ENCODE data around the gene APRT. TPM values are rescaled to one million over a fixed set of nuclear protein-coding genes. Genes with fewer than 3 reads are reported as not detected.

APRT gene, protein sequence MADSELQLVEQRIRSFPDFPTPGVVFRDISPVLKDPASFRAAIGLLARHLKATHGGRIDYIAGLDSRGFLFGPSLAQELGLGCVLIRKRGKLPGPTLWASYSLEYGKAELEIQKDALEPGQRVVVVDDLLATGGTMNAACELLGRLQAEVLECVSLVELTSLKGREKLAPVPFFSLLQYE
- 85.2 TPM for total RNA-seq
- long read RNA-seq, transcript APRT-210 (2 exons, 490 nt) = minor isoform, 9 of 99 reads
- long read RNA-seq, transcript APRT-201 (5 exons, 947 nt) = major isoform, 58 of 99 reads
- long read RNA-seq, transcript APRT-202 (5 exons, 664 nt) = minor isoform, 5 of 99 reads
- long read RNA-seq, partial matches to known transcripts = 2 of 99 reads
- long read RNA-seq, other reads (novel, unspliced or antisense) = 18 of 99 reads

DNA sequence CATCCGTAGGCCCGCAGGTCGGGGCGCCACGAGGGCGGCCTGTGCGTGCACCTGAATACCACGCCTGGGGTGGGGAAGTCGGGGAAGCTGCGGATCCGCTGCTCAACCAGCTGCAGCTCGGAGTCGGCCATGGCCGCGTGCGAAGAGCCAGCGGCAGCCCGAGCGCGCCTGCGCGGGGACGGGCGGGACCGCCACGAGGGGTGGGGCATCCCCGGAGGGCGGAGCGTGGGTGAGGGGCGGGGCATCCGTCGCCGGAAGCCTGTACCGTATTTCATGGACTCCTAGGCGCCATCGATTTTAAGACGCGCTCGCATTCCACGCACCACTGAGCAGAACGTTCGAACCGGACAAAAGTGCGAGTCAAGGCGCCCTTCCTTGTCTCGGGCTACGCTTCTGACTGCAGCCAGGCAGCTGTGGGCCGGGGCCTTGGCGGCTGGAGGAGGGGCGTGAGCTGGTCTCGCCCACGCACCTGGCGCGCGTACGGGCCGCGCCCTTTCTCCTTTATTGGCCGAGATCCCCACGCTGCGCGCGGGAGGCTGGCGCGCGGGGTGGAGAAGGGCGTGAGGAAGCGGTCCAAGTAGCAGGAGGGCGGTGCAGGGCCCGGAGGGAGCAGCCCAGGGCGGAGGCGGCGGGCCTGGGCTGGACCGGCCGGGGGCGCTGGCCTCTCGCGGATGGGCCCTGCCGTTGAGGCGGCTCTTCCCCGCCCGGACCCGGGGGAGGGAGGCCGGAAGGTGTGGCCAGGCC lies at the start of gene APRT:
Gene APRT (minus strand): TSS at position 160 of the 744 bp plus-strand sequence. CDS start 29 bp downstream, at position 131.
- peaks cover 23% of the 10 kb centered on the region for H3K4me1 ChIP-seq
- intact Hi-C loops (cut with DNase I) = no loop called here
- no peaks in the 10 kb centered on the region for H3K9me3 ChIP-seq
- no peaks in the 10 kb centered on the region for H3K27me3 ChIP-seq
- peak; percentile 94 for ATAC-seq
- H3K4me3 ChIP-seq = peak within 1 kb of the TSS; percentile 97
- DNase-seq = peak; percentile 98
- H3K27ac ChIP-seq = peak within 1 kb of the TSS; percentile 96
- H3K36me3 ChIP-seq = peaks cover 14% of the 10 kb centered on the region
- TF ChIP-seq, protein P1, sequence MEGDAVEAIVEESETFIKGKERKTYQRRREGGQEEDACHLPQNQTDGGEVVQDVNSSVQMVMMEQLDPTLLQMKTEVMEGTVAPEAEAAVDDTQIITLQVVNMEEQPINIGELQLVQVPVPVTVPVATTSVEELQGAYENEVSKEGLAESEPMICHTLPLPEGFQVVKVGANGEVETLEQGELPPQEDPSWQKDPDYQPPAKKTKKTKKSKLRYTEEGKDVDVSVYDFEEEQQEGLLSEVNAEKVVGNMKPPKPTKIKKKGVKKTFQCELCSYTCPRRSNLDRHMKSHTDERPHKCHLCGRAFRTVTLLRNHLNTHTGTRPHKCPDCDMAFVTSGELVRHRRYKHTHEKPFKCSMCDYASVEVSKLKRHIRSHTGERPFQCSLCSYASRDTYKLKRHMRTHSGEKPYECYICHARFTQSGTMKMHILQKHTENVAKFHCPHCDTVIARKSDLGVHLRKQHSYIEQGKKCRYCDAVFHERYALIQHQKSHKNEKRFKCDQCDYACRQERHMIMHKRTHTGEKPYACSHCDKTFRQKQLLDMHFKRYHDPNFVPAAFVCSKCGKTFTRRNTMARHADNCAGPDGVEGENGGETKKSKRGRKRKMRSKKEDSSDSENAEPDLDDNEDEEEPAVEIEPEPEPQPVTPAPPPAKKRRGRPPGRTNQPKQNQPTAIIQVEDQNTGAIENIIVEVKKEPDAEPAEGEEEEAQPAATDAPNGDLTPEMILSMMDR (IDR thresholded peaks at IDR 0.05) = peak; percentile 37

DNA sequence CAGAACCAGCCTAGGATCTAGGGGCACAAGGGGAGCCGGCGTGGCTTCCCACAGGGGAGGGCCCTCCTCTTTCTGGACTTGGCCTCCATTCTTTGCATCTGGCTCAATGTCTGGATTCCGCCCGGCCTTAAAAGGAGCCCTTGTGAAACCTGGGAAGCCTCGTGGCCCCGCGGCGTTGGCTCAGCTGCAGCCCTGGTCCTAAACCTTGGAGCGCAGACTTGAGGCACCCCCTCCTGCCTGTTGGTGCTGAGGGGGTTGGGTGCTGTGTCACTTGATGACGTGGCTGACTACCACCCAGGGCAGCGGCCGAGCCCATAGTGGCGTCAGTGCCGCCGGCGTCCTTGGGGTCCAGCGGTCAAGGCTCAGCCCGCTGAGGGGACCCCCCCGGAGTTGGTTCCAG lies 49.6 kb upstream of the APRT start:
- intact Hi-C loops (cut with DNase I) = no loop called here
- TF ChIP-seq, protein P1 (IDR thresholded peaks at IDR 0.05) = no peak
- no peak for DNase-seq

DNA sequence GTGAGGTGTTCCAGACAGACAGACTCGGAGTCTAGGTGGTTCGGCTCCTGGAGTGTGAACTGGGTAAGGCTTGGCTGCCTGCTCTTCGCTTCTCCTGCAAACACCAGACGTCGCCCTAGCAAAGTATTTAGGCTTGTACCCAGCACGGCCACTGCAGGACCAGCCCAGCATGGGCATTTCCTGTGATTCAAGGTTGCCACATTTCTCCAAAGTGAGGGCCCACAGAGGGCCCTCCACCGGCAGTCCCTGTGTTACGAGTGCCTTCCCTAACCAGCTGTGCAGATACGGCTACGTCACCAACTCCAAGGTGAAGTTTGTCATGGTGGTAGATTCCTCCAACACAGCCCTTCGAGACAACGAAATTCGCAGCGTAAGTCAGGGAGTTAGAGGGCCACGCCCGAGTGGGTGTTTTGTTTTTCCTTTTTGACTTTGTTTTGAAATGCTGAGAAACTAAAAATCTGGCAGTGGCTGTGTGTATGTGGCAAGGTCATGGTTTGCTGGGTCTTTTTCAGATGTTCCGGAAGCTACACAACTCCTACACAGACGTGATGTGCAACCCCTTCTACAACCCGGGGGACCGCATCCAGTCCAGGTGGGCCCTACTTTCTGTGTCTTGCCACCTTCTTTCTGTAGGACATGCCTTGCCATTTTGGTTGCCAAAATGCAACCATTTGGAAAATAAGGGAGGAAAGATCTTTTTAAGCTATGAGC lies 47.8 kb upstream of the APRT start:
- no peaks in the 10 kb centered on the region for H3K27me3 ChIP-seq
- no peak for ATAC-seq
- intact Hi-C loops (cut with DNase I) = no loop called here

More for the DNA sequence above, 49.6 kb upstream of the APRT start:
- Histone ChIP-seq H3K9me3 (no peaks in the 10 kb centered on the region), H3K4me1 (peaks cover 11% of the 10 kb centered on the region), H3K27ac (no peak overlapping the region), H3K4me3 (no peak overlapping the region), H3K36me3 (peaks cover 46% of the 10 kb centered on the region), H3K27me3 (no peaks in the 10 kb centered on the region)
- no peak for ATAC-seq

DNA sequence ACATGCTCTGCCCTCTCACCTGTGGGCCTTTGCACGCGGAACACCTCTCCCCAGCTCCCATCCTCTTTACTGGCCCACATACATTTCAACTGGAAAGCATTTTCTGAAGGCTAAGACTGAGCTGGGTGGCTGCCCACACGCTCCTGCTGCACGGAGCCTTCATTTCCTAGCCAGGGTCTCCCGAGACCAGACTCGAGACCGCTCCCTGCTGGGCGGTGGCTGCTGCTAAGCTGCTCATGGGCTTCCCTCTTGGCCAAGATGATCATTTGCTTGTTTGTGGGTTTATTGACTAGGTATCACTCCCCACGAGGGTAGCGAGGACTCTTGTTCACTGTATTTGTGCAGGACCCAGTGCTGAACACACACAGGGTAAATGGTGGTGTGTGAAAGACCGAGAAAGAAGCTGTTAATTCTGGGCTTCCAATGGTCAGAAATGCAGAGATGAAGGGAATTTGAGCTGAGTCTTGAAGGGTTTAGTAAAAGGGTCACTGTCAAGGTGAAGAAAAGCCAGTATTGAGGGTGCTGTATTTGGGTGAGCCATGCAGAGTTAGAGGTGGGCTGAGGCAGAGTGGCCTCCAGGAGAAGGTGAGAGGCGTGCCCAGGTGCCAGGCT lies 46.1 kb upstream of the APRT start:
- Histone ChIP-seq H3K4me1 (peaks cover 38% of the 10 kb centered on the region), H3K9me3 (no peaks in the 10 kb centered on the region), H3K36me3 (peaks cover 42% of the 10 kb centered on the region), H3K27ac (peak overlapping the region; percentile 92), H3K4me3 (peak overlapping the region; percentile 100), H3K27me3 (no peaks in the 10 kb centered on the region)
- DNase-seq (peak; percentile 91), ATAC-seq (peak; percentile 70)
- TF ChIP-seq, protein P1 (IDR thresholded peaks at IDR 0.05) = peak; percentile 72
- intact Hi-C loops (cut with DNase I) = no loop called here

More for the DNA sequence above, 47.8 kb upstream of the APRT start:
- no peak for DNase-seq
- no peaks in the 10 kb centered on the region for H3K9me3 ChIP-seq
- peaks cover 27% of the 10 kb centered on the region for H3K4me1 ChIP-seq
- TF ChIP-seq, protein P1 (IDR thresholded peaks at IDR 0.05) = no peak
- peaks cover 46% of the 10 kb centered on the region for H3K36me3 ChIP-seq
- no peak overlapping the region for H3K27ac ChIP-seq
- no peak overlapping the region for H3K4me3 ChIP-seq
